GM12878 (cell line): Measurements from ENCODE around the gene ARRB2. TPM values are rescaled to one million over a fixed set of nuclear protein-coding genes. Genes with fewer than 3 reads are reported as not detected.

Source experiments
- ATAC-seq: fragments of 200-7000 bp; cut with Tn5 transposase; 3 replicates; pipeline ENCODE4 v1.9.1; 2020; ENCODE audit warnings: mild to moderate bottlenecking, moderate library complexity
- BruUV-seq: library from RNA; stranded (reverse); fragments of 400-500 nt; replicated peaks from 2 replicates; lab custom pipeline; 2021; lab: Mats Ljungman, UMichigan
- CTCF ChIA-PET: fragments of 300-600 bp; sonication (Branson Sonifier 250); formaldehyde crosslinking; extraction: SDS; loops from one replicate; lab custom pipeline; 2021; ENCODE audit warnings: inconsistent platforms; lab: Yijun Ruan, JAX
- POLR2A ChIA-PET: fragments of 350-600 bp; formaldehyde crosslinking; extraction: SDS; loops from one replicate; lab custom pipeline; 2021; ENCODE audit warnings: inconsistent platforms; lab: Charles Lee
- RAD21 ChIA-PET: fragments of 300-600 bp; sonication (Branson Sonifier 250); formaldehyde crosslinking; loops from one replicate; lab custom pipeline; 2023; ENCODE audit warnings: antibody characterized with exemption; ENCODE audit not compliant: unreplicated experiment; lab: Charles Lee
- SMC1A ChIA-PET: fragments of 300-600 bp; sonication (Branson Sonifier 250); formaldehyde crosslinking; loops from one replicate; lab custom pipeline; 2023; ENCODE audit not compliant: unreplicated experiment, uncharacterized antibody; lab: Charles Lee
- DNase-seq: peaks from one replicate; pipeline ENCODE4 v3.0.0-alpha.2; 2011; ENCODE audit warnings: low read depth, low spot score
- FAIRE-seq: peaks from 3 replicates; lab custom pipeline; 2011; peaks lifted over from hg19 to GRCh38; lab: Jason Lieb, UNC
- H2AFZ ChIP-seq: 2 replicates; pipeline ENCODE4 v1.6.0; 2011; ENCODE audit warnings: low read depth, low read length, control low read depth; ENCODE audit not compliant: control insufficient read depth
- H3K27ac ChIP-seq: 2 replicates; pipeline ENCODE4 v1.5.1; 2011; ENCODE audit warnings: control low read depth; ENCODE audit not compliant: control insufficient read depth, insufficient read depth
- H3K27me3 ChIP-seq, 2 experiments: replicated peaks in 1 of 2; 2 replicates each; pipeline versions ENCODE4 v1.6.0 to v1.6.1; 2011; ENCODE audit warnings: low read length in 1 of 2; ENCODE audit not compliant: control insufficient read depth in 2 of 2, insufficient read depth in 2 of 2
- H3K36me3 ChIP-seq, 2 experiments: 2 replicates each; pipeline ENCODE4 v1.5.1; 2011; ENCODE audit warnings: low read length in 1 of 2; ENCODE audit not compliant: control insufficient read depth in 2 of 2, insufficient read depth in 2 of 2
- H3K4me1 ChIP-seq: 2 replicates; pipeline ENCODE4 v1.6.1; 2011; ENCODE audit warnings: mild to moderate bottlenecking, low read length, moderate library complexity, mixed read lengths; ENCODE audit not compliant: control insufficient read depth, insufficient read depth
- H3K4me2 ChIP-seq: 2 replicates; pipeline ENCODE4 v1.6.0; 2011; ENCODE audit warnings: control low read depth; ENCODE audit not compliant: control insufficient read depth, insufficient read depth
- H3K4me3 ChIP-seq: fragments of 200-600 bp; sonication (generic); 2 replicates; pipeline ENCODE4 v1.5.1; 2016
- H3K79me2 ChIP-seq: 2 replicates; pipeline ENCODE4 v1.6.0; 2011; ENCODE audit warnings: low read length; ENCODE audit not compliant: control insufficient read depth, insufficient read depth
- H3K9ac ChIP-seq: 2 replicates; pipeline ENCODE4 v1.8.0; 2011; ENCODE audit warnings: low read length, control low read depth, mixed read lengths; ENCODE audit not compliant: control insufficient read depth, insufficient read depth
- H3K9me3 ChIP-seq: replicated peaks from 3 replicates; pipeline ENCODE4 v1.5.1; 2011; ENCODE audit warnings: mild to moderate bottlenecking, low read length; ENCODE audit not compliant: control insufficient read depth, insufficient read depth
- H4K20me1 ChIP-seq: 2 replicates; pipeline ENCODE4 v1.6.0; 2011; ENCODE audit not compliant: control insufficient read depth, insufficient read depth
- ASH2L ChIP-seq: fragments of 300-600, 200-600 bp; sonication (generic); IDR thresholded peaks from 2 replicates; pipeline ENCODE4 v1.6.1; 2017; ENCODE audit warnings: low read depth, mild to moderate bottlenecking, borderline replicate concordance
- DPF2 ChIP-seq: fragments of 450-650 bp; IDR thresholded peaks from 2 replicates; pipeline ENCODE4 v1.6.1; 2017; ENCODE audit warnings: mild to moderate bottlenecking
- EP300 ChIP-seq, 2 experiments: fragments of 150-350 bp in 1 of 2; IDR thresholded peaks; 2 replicates each; pipeline ENCODE4 v1.6.1; 2011 to 2012; ENCODE audit warnings: low read depth in 2 of 2, low read length in 2 of 2, borderline replicate concordance in 1 of 2, improper control_type of control experiment in 1 of 2, inconsistent platforms in 1 of 2; ENCODE audit not compliant: control insufficient read depth in 1 of 2
- EZH2 ChIP-seq: IDR thresholded peaks from 2 replicates; pipeline ENCODE4 v1.6.1; 2012; ENCODE audit warnings: low read depth, mild to moderate bottlenecking, control low read depth, inconsistent platforms, low read length, borderline replicate concordance; ENCODE audit not compliant: control insufficient read depth
- HDAC2 ChIP-seq: fragments of 200-600 bp; sonication (generic); IDR thresholded peaks from 2 replicates; pipeline ENCODE4 v1.6.1; 2017
- KLF5 ChIP-seq: fragments of 450-650 bp; IDR thresholded peaks from 2 replicates; pipeline ENCODE4 v1.6.1; 2014; ENCODE audit warnings: mild to moderate bottlenecking; ENCODE audit not compliant: partially characterized antibody
- MTA3 ChIP-seq: IDR thresholded peaks from 2 replicates; pipeline ENCODE4 v1.6.1; 2012; ENCODE audit warnings: low read length, inconsistent platforms, borderline replicate concordance
- NR2C2 ChIP-seq: IDR thresholded peaks from 2 replicates; pipeline ENCODE4 v1.6.1; 2011; ENCODE audit warnings: borderline replicate concordance, low read depth; ENCODE audit not compliant: control insufficient read depth, insufficient read length
- POU2F2 ChIP-seq: IDR thresholded peaks from 3 replicates; pipeline ENCODE4 v1.6.1; 2011; ENCODE audit warnings: low read depth, mild to moderate bottlenecking, low read length, borderline replicate concordance
- RFX5 ChIP-seq: IDR thresholded peaks from 2 replicates; pipeline ENCODE4 v1.6.1; 2011; ENCODE audit warnings: low read depth, low read length, improper control_type of control experiment
- SMC3 ChIP-seq: IDR thresholded peaks from 2 replicates; pipeline ENCODE4 v1.6.1; 2011; ENCODE audit warnings: low read length, improper control_type of control experiment, borderline replicate concordance
- TCF12 ChIP-seq: IDR thresholded peaks from 2 replicates; pipeline ENCODE4 v1.6.1; 2011; ENCODE audit warnings: low read depth, mild to moderate bottlenecking, low read length
- WGBS: methylation state at CpG from one replicate; pipeline ENCODE4 v1.1.6; 2016; ENCODE audit warnings: low lambda C conversion rate; ENCODE audit not compliant: insufficient replicate concordance, insufficient coverage; ENCODE audit errors: missing lambda C conversion rate; 5-methylcytosine and 5-hydroxymethylcytosine counted together
- in situ Hi-C: fragments of 300-500 bp; cut with MboI; formaldehyde crosslinking; loops from 9 replicates; pipeline ENCODE4 v1.14.3; 2018; ENCODE audit warnings: mixed read lengths
- intact Hi-C: fragments of 100-400 bp; cut with micrococcal nuclease; formaldehyde crosslinking; loops from one replicate; pipeline ENCODE4 v1.14.2; 2022; ENCODE audit not compliant: unreplicated experiment
- polyA plus RNA-seq, 11 experiments: library from polyadenylated mRNA; depleted of rRNA in 4 of 11; unstranded in 6 of 11; stranded (reverse) in 5 of 11; fragments of >200 nt; fragmentation: Nextera tagmentation in 4 of 11; fragmentation: Illumina TruSeq in 1 of 11; extraction: Ambion mirVana in 4 of 11; extraction: Trizol in 1 of 11; gene quantifications; 1 replicate in 1 of 11; 2 replicates in 10 of 11; pipeline versions ENCODE4 v1.2.1 to v1.2.3, GENCODE V29; 2011 to 2016; ENCODE audit warnings: inconsistent platforms in 2 of 11, missing spikeins in 2 of 11, low read depth in 1 of 11
- total RNA-seq, 4 experiments: library from RNA; depleted of rRNA in 3 of 4; stranded (reverse); fragments of >200 nt in 3 of 4; fragmentation: Illumina TruSeq in 1 of 4; extraction: Trizol in 1 of 4; gene quantifications; 2 replicates each; pipeline versions ENCODE4 v1.2.1 to v1.2.3, GENCODE V29; 2013 to 2021
- TF ChIP-seq, protein P1 (sequence below): IDR thresholded peaks from 2 replicates; pipeline ENCODE4 v1.6.1; 2012; ENCODE audit warnings: low read depth, low read length, improper control_type of control experiment

ARRB2 gene
- total and polyA plus RNA-seq, 10 of the 15 experiments (the other 5 are each of a cell fraction or from before 2014, with no cell fraction given), result 6.5 to 75.2 (median 43.1) TPM

DNA sequence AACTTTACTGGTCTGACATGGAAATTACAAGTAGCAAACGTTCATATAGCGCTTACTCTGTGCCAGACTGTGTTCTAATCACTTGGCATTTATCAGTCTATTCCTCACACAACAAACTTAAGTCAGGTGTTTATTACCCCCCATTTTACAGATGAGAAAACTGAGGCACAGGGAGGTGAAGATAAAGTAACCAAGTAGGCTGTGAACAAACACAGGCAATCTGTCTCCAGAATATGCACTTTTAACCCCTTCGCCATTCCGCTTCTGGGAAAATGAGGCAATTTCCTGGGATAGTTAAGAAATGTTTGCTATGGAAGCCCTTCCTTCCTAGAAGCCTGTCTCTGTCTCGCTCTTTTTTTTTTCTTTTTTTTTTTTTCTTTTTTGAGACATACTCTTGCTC, 41.5 kb downstream of the ARRB2 start:
- RAD21 ChIA-PET, result no interaction called here
- no peak for ATAC-seq
- SMC1A ChIA-PET, result no interaction called here
- Histone ChIP-seq H2AFZ (no peak overlapping the region), H3K4me1 (peaks cover 4% of the 10 kb centered on the region; the same call in 1 of the 2 replicates), H3K27ac (no peak overlapping the region), H3K4me2 (no peak overlapping the region), H3K4me3 (no peak overlapping the region), H4K20me1 (no peaks in the 10 kb centered on the region), H3K27me3 (no peaks in the 10 kb centered on the region), H3K9me3 (no peaks in the 10 kb centered on the region), H3K36me3 (no peaks in the 10 kb centered on the region), H3K79me2 (no peaks in the 10 kb centered on the region), H3K9ac (no peak overlapping the region)
- CTCF ChIA-PET, result no interaction called here
- intact Hi-C loops (no loop called here), in situ Hi-C loops (no loop called here)
- BruUV-seq, result no TSS peak
- no peak for FAIRE-seq
- no peak for DNase-seq
- POLR2A ChIA-PET, result no interaction called here
- 69% methylated on average over 5 of the region's 5 CpGs for WGBS
- TF ChIP-seq KLF5 (no peak), EP300 (IDR thresholded peaks at IDR 0.05; ENCODE audit: borderline replicate concordance in 1 of 2, control insufficient read depth in 1 of 2, low read depth in 2 of 2, low read length in 2 of 2) (no peak), NR2C2 (no peak), EZH2 (no peak), POU2F2 (no peak), ASH2L (no peak), SMC3 (no peak)

DNA sequence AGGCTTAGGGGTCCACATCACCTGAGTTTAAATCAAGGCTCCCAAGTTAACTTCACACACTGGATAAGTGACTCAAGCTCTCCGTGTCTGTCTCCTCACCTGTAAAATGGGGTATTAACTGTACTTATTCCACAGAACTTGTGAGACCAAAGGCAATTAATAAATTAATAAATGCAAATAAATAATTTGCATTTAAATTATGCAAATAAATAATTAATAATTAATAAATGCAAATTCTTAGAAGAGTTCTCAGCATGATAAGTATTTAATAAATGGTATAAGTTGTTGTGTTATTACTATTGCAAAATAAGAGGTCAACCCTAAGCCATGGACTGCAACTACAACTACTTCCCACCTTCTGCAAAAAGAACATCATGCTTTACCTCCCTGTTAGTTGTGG, 43.0 kb downstream of the ARRB2 start:
- Histone ChIP-seq H2AFZ (no peak overlapping the region), H3K36me3 (no peaks in the 10 kb centered on the region), H3K4me2 (no peak overlapping the region), H3K9ac (no peak overlapping the region), H4K20me1 (no peaks in the 10 kb centered on the region), H3K27ac (no peak overlapping the region), H3K4me3 (no peak overlapping the region), H3K9me3 (no peaks in the 10 kb centered on the region), H3K27me3 (peaks cover 0 to 2% of the 10 kb centered on the region in 2 experiments; a peak in 1 of 4 replicates), H3K79me2 (no peaks in the 10 kb centered on the region), H3K4me1 (no peaks in the 10 kb centered on the region; the same call in 1 of the 2 replicates)
- 53% methylated on average over 1 of the region's 1 CpG for WGBS
- in situ Hi-C loops (no loop called here), intact Hi-C loops (no loop called here)
- ChIA-PET SMC1A (no interaction called here), RAD21 (no interaction called here), POLR2A (no interaction called here), CTCF (no interaction called here)
- ATAC-seq, result no peak
- BruUV-seq, result no TSS peak
- FAIRE-seq, result no peak
- TF ChIP-seq, protein P1, sequence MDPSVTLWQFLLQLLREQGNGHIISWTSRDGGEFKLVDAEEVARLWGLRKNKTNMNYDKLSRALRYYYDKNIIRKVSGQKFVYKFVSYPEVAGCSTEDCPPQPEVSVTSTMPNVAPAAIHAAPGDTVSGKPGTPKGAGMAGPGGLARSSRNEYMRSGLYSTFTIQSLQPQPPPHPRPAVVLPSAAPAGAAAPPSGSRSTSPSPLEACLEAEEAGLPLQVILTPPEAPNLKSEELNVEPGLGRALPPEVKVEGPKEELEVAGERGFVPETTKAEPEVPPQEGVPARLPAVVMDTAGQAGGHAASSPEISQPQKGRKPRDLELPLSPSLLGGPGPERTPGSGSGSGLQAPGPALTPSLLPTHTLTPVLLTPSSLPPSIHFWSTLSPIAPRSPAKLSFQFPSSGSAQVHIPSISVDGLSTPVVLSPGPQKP, result no peak
- TF ChIP-seq DPF2 (no peak), RFX5 (no peak), TCF12 (no peak), MTA3 (no peak), HDAC2 (no peak), EZH2 (no peak)
- DNase-seq, result no peak
